ENCODE results near the gene XXYLT1. TPM values are rescaled to one million over a fixed set of nuclear protein-coding genes. Genes with fewer than 3 reads are reported as not detected.
A peak's percentile ranks its signal among the peaks of the same experiment; 100 is the strongest.

The XXYLT1 gene
- total and polyA plus RNA-seq, 9 of the 15 experiments (the other 6 are each of a cell fraction or from before 2014, with no cell fraction given): 1.9 to 18.9 (median 15.0) TPM

DNA sequence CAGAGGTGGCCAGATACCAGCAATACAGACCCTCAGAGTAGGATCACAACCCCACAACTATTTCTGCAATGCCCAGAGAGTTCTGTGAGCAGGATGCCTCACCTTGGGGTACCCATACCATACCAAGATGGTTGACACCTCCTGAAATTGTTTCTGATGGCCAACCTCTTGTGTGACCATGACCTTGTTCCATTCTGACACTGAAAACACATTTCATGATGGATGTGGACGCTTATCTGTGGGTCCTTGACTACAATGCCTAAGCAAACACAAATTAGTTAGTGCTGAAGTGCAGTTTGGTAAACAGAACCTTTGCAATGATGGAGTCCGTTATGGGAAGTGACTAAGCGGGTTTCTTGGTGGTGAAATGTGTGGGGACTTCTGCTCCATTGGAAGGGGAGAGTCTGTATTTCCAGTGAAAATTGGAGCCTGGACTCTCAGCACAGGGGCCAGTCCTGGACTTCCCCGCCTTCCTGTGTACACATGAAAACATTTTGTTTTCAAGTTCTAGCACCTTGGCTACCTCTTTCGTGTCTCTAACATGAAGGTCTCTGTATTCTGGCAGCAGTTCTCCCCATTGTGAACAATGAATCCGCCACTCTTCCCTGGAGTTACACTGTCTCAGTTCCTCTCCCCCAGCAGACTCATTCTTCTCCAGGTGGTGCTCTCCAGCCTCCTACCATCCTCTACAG lies 106.2 kb downstream of the XXYLT1 start (continued):
- no peak for TF ChIP-seq CREB1 (IDR thresholded peaks at IDR 0.05)
- no peak for TF ChIP-seq CREB1 (CRISPR knock-in tag; IDR thresholded peaks at IDR 0.05)
- TF ChIP-seq, protein P1, sequence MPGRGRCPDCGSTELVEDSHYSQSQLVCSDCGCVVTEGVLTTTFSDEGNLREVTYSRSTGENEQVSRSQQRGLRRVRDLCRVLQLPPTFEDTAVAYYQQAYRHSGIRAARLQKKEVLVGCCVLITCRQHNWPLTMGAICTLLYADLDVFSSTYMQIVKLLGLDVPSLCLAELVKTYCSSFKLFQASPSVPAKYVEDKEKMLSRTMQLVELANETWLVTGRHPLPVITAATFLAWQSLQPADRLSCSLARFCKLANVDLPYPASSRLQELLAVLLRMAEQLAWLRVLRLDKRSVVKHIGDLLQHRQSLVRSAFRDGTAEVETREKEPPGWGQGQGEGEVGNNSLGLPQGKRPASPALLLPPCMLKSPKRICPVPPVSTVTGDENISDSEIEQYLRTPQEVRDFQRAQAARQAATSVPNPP (IDR thresholded peaks at IDR 0.05; ENCODE audit: borderline replicate concordance, insufficient read depth, insufficient read length): no peak
- no peak for TF ChIP-seq TSC22D4 (tag; IDR thresholded peaks at IDR 0.05)
- TF ChIP-seq ZNF766 (CRISPR knock-in tag; conservative IDR thresholded peaks at IDR 0.05): peak; percentile 57; the same call in 1 of the 2 replicates
- no peak for TF ChIP-seq KAT8 (IDR thresholded peaks at IDR 0.05; ENCODE audit: low read depth)
- TF ChIP-seq GATA2 (CRISPR knock-in tag; IDR thresholded peaks at IDR 0.05): no peak
- peak; percentile 54; the same call in 1 of the 2 replicates for TF ChIP-seq ZNF134 (CRISPR knock-in tag; conservative IDR thresholded peaks at IDR 0.05)
- TF ChIP-seq BRD4 (IDR thresholded peaks at IDR 0.05): no peak; the same call in 1 of the 2 replicates
- TF ChIP-seq RHOXF2B (CRISPR knock-in tag; conservative IDR thresholded peaks at IDR 0.05): no peak
- no peak for TF ChIP-seq HCFC1 (IDR thresholded peaks at IDR 0.05; ENCODE audit: low read depth, low read length)
- TF ChIP-seq MEF2A (IDR thresholded peaks at IDR 0.05; ENCODE audit: control insufficient read depth, low read depth, low read length): no peak
- TF ChIP-seq, protein P2, sequence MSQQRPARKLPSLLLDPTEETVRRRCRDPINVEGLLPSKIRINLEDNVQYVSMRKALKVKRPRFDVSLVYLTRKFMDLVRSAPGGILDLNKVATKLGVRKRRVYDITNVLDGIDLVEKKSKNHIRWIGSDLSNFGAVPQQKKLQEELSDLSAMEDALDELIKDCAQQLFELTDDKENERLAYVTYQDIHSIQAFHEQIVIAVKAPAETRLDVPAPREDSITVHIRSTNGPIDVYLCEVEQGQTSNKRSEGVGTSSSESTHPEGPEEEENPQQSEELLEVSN (IDR thresholded peaks at IDR 0.05; ENCODE audit: borderline replicate concordance in 1 of 2, extremely low read depth in 1 of 2, insufficient read depth in 1 of 2, insufficient read length in 1 of 2, low read depth in 1 of 2, low read length in 1 of 2, poor library complexity in 1 of 2, severe bottlenecking in 1 of 2): no peak
- TF ChIP-seq, protein P3, sequence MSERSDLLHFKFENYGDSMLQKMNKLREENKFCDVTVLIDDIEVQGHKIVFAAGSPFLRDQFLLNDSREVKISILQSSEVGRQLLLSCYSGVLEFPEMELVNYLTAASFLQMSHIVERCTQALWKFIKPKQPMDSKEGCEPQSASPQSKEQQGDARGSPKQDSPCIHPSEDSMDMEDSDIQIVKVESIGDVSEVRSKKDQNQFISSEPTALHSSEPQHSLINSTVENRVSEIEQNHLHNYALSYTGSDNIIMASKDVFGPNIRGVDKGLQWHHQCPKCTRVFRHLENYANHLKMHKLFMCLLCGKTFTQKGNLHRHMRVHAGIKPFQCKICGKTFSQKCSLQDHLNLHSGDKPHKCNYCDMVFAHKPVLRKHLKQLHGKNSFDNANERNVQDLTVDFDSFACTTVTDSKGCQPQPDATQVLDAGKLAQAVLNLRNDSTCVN (CRISPR knock-in tag; IDR thresholded peaks at IDR 0.05): no peak
- TF ChIP-seq, protein P4, sequence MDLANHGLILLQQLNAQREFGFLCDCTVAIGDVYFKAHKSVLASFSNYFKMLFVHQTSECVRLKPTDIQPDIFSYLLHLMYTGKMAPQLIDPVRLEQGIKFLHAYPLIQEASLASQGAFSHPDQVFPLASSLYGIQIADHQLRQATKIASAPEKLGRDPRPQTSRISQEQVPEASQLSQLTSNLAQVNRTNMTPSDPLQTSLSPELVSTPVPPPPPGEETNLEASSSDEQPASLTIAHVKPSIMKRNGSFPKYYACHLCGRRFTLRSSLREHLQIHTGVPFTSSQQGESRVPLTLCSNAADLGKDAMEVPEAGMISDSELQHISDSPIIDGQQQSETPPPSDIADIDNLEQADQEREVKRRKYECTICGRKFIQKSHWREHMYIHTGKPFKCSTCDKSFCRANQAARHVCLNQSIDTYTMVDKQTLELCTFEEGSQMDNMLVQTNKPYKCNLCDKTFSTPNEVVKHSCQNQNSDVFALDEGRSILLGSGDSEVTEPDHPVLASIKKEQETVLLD (IDR thresholded peaks at IDR 0.05): no peak
- TF ChIP-seq RFX7 (CRISPR knock-in tag; IDR thresholded peaks at IDR 0.05): no peak
- no peak for TF ChIP-seq ESRRA (IDR thresholded peaks at IDR 0.05; ENCODE audit: borderline replicate concordance, low read depth)
- peak; percentile 52; the same call in 1 of the 2 replicates for TF ChIP-seq ZNF347 (CRISPR knock-in tag; IDR thresholded peaks at IDR 0.05; ENCODE audit: low read depth)
- no peak for TF ChIP-seq U2AF2 (optimal IDR thresholded peaks at IDR 0.05; ENCODE audit: low read depth, low read length)
- TF ChIP-seq, protein P5, sequence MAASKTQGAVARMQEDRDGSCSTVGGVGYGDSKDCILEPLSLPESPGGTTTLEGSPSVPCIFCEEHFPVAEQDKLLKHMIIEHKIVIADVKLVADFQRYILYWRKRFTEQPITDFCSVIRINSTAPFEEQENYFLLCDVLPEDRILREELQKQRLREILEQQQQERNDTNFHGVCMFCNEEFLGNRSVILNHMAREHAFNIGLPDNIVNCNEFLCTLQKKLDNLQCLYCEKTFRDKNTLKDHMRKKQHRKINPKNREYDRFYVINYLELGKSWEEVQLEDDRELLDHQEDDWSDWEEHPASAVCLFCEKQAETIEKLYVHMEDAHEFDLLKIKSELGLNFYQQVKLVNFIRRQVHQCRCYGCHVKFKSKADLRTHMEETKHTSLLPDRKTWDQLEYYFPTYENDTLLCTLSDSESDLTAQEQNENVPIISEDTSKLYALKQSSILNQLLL (CRISPR knock-in tag; IDR thresholded peaks at IDR 0.05; ENCODE audit: borderline replicate concordance): no peak
- TF ChIP-seq ZNF232 (CRISPR knock-in tag; IDR thresholded peaks at IDR 0.05): no peak
- no peak for TF ChIP-seq ETV6 (IDR thresholded peaks at IDR 0.05; ENCODE audit: borderline replicate concordance in 1 of 2, low read depth in 2 of 2, low read length in 1 of 2)
- no peak for TF ChIP-seq ETV6 (CRISPR knock-in tag; IDR thresholded peaks at IDR 0.05; ENCODE audit: borderline replicate concordance)

Data from K562 (cell line).